Left colon (tissue), 2 donors: Measurements from ENCODE around the gene MMEL1. TPM values are rescaled to one million over a fixed set of nuclear protein-coding genes. Genes with fewer than 3 reads are reported as not detected.

Source experiments
- ATAC-seq: fragments of 200-7000 bp; cut with Tn5 transposase; one replicate; pipeline ENCODE4 v1.9.1; 2020; ENCODE audit warnings: mild to moderate bottlenecking, moderate library complexity
- DNase-seq, 2 donors: peaks; one replicate each; pipeline ENCODE4 v3.0.0-alpha.2; 2020
- intact Hi-C, 2 donors: fragments of 100-400 bp; cut with DNase I in 1 of 2; cut with micrococcal nuclease in 1 of 2; formaldehyde crosslinking; loops; one replicate each; pipeline versions ENCODE4 v1.11.2 to v1.14.0; 2022; cut with DNase I, micrococcal nuclease
- total RNA-seq, 2 donors: library from RNA; stranded (reverse); fragmentation: NEBNext Ultra II Directional; extraction: Animal tissue kit (Norgen Biotek cat#: 25700); gene quantifications; one replicate each; pipeline ENCODE4 v1.2.1, GENCODE V29; 2021
- donor health status: DM: no; HTN: no; CAD: no.
- donor health status: DM: yes; HTN: yes; CAD: no.

MMEL1 gene
- total RNA-seq, 2 donors from 2014 or later, result 7.8 to 11.5 TPM

DNA sequence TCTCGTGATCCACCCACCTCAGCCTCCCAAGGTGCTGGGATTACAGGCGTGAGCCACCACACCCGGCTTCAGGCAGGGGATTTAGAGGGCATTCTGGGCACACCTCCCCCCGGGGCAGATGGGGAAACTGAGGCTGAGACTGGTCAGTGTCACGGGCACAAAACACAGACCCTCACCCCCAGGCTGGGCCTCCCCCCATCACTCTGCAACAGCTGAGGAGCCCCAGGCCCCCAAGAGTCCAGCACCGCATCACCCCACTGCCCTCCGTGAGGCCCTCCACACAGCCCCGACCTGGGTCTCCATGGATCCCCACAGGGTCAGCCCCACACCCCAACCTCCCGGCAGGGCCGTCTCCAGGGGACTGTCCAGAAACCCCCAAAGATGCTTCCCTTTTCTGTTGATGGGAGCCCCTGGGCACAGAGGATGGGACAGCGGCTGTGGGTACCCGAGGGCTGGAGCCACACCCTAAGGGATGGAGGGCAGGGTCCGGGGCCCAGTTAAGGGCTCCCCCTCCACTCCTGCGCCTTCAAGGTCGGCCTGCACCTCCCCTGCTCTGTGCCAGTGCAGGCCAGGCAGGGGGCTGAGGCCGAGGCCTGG is 65.6 kb downstream of the MMEL1 start:
- ATAC-seq (no peak), DNase-seq (no peak)
- intact Hi-C loops, result no loop called here

DNA sequence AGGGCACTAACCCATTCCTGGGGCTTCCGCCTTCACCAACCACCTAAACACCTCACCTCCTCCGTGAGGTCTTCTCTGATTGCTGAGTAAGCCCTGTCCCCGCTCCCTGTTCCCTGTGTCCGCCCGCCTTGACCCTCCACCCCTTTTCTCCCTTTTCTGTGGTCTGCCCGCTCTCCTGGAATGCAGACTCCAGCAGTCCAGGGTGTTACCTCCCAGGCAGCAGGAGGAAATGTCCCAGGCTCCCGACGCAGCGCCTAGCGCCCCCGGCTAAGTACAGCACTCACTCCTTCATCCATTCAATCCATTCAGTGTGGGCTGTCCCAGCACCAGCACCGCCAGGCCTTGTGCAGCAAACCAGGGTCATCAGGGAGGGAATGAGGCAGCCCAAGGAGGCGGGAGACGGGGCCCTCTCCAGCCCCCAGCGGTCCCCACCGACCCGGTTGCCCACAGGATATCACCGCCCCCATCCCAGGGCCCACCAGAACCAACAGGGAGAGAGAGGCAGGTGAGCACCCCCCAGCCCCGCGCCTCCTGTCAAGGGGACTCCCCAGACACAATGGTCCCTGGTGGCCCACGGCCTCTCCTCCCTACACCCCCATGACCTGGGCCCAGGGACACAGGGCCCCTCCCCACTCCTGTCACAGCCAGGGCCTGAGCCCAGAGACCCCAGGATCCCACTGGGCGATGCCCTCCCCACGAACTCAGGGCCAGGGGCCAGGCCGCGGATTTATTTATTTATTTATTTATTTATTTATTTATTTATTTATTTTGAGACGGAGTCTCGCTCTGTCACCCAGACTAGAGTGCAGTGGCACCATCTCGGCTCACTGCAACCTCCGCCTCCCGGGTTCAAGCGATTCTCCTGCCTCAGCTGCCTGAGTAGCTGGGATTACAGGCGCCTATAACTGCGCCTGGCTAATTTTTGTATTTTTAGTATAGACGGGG is 66.4 kb downstream of the MMEL1 start:
- DNase-seq (no peak), ATAC-seq (peak; percentile 5)
- intact Hi-C loops, result no loop called here

DNA sequence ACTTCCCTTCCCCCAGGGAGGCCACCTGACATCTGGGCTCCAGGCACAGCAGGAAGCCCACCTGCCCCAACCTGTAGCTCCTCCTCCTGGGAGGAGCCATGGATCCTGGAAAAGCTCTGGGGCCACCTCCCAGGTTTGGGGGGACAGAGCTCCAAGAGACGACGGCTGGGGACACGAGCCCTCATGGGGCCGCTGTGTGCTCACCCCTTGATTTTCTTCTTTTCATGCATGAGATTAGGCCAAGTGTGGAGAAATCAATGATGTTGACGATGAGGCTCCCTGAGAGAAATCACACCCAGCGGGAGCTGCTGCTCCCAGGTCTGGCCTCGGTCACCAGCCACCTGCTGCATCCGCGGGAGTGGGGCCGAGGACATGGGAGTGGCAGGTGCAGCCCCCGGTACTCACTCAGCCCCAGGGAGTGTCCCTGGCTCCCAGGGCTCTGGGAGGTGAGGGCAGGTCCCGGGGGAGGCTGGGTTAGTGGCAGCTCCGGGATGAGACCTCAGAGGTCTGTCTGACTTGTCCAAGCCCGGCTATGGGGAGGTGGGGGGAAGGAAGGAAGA is 67.9 kb downstream of the MMEL1 start:
- peak; percentile 75 for ATAC-seq
- peak; percentile 66 to 73 for DNase-seq
- intact Hi-C loops, result no loop called here

DNA sequence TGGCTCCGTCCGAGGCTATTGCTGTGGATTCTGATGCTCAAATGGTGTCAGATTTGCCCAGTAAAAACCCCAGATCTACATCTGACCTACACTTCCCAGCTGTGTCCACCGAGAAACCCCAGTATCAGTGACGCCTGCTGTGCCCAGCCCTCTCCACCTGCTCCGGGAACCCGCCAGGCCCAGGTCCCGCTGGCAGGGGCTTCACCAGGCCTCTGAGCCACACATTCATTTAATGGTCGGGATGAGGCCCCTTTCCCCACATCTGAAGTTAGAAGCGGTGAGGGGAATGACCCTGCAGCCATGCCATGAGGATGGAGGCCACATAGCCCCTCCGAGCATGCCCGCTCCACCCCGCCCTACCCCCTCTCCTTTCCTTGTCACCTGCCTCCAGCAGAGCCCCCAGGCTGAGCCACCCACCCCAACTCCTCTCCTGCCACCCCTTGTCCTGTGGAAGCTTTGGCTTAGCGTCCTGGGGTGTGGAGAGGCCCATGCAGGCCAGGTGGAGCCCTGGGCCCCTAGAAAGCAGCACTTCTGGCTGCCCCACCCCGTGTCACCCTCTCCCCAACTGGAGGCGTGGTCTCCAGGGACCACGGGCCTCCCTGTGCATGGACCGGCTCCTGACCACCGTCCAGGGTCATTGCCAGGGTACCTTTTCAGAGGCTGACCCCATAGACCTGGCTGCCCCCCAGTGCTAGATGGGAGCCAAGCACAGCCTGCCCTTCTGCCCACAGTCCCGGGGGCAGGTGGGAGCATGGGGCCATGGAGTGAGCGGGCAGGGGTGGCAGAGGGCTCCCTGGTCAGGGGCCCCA is 68.6 kb downstream of the MMEL1 start:
- DNase-seq (no peak), ATAC-seq (peak; percentile 0)
- intact Hi-C loops, result no loop called here

DNA sequence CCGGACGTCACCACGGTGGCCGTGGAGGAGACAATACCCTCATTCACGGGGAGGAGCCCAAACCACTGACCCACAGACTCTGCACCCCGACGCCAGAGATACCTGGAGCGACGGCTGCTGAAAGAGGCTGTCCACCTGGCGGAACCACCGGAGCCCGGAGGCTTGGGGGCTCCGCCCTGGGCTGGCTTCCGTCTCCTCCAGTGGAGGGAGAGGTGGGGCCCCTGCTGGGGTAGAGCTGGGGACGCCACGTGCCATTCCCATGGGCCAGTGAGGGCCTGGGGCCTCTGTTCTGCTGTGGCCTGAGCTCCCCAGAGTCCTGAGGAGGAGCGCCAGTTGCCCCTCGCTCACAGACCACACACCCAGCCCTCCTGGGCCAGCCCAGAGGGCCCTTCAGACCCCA is 69.6 kb downstream of the MMEL1 start:
- ATAC-seq (no peak), DNase-seq (no peak)
- intact Hi-C loops, result no loop called here

DNA sequence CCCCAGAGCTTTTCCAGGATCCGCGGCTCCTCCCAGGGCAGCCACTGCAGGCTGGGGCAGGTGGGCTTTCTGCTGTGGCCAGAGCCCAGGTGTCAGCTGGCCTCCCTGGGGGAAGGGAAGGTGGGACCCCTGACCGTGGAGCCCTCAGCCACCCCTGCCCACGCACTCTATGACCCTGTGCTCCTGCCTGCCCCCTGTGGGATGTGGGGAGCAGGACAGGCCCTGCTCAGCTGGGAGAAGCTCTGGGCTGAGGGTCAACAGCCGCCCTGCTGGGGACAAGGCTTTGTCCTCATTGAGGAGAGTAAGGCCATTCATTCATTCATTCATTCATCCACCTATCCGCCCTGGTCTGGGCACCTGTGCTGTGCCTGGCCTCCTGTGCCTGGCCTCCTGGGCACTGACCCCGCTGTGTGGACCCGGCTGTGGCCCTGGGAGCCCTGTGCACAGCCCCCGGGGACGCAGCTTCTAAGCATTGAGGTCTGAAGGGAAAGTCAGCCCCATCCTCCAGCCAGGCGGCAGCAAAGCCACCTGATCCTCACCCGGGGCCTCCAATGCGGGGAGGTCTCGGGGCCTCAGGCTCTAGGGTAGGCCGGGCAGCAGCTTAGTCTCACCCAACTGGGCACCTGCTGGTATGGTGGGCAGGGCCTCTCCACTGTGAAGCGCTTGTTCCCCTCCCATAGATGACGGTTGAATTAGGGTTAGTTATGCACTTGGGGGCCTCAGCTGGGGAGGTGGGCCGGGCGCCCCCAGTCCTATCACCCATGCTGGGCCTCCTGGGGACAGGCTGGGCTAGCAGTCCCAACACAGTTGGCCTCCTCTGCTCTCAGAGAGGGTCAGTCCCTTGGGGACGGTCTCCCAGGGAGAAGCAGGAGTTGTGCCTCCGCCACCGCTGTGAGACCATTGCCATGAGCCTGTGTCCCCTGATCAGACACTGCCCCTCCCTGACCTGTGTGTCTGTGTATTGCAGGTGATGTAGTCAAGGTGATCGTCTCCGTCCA is 70.6 kb downstream of the MMEL1 start:
- no peak for ATAC-seq
- intact Hi-C loops, result no loop called here
- no peak for DNase-seq

DNA sequence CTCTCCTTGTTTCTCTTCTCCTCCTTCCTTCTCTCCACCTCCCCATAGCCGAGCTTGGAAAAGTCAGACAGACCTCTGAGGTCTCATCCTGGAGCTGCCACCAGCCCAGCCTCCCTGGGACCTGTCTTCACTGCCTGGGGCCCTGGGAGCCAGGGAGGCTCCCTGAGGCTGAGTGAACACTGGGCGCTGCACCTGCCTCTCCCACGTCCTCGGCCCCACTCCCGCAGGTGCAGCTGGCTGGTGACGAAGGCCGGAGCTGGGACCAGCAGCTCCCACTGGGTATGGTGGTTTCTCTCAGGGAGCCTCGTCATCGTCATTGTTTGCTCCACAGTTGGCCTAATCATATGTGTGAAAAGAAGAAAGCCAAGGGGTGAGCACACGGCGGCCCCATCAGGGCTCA is 71.4 kb downstream of the MMEL1 start:
- DNase-seq (no peak), ATAC-seq (no peak)
- intact Hi-C loops, result no loop called here

DNA sequence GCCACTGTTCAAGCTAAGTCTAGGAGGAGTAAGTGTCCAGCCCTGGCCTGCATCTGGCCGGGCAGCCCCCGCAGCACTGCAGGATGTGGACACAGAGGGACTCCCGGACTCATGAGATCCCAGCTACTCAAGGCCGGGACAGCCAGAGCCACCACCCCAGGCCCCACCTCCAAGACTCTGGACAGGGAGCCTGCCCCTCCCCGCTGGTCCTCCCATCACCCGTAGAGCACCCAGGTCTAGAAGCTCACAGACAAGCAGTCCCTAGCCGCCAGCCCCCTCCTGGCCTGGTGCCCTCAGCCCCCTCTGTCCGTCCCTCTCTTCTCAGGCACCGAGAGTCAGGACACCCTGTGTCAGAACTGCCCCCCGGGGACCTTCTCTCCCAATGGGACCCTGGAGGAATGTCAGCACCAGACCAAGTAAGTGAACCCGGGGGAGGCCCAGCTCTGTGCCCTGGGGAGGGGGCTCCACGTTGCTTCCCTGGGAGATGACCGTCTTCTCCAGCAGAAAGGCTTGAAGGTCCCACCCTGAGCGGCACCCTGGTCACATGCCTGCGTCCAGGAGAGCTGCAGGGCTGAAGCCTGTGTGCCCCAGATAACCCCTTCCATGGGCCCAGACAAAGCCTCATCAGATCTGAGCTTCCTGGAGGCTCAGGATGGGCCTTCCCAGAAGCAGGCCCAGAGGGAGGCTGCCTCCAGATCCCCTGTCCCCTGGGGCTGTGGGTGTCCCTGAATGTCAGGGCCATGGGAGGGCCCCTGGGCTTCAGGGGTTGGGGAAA is 72.3 kb downstream of the MMEL1 start:
- ATAC-seq, result no peak
- no peak for DNase-seq
- intact Hi-C loops, result no loop called here

DNA sequence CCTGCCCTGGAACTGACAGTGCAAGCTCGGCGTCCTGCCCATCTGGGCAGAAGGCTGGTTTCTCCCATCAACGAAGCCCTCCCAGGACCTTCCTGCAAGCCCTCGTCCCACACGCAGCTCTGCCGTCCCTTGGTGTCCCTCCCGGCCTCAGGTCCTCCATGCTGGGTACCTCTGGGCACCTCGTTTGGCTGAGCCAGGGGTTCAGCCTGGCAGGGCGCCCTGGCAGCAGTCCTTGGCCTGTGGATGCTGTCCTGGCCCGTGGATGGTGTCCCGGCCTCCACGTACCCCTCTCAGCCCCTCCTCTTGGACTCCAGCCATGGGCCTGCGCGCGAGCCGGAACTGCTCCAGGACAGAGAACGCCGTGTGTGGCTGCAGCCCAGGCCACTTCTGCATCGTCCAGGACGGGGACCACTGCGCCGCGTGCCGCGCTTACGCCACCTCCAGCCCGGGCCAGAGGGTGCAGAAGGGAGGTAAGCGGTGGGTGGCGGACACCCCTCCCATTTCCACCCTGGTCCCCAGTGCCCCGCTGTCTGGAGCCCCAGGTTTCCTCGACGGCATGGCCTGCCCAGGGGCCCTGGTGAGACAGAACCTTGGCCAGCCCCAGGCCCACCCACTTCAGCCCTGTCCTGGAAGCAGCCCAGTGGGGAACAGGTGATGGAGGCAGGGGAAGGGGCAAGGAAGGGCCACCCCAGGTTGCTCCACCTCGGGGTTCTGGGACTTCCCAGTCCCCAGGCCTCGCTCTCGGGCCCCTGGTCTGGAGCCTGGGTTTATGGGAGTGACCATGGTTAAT is 73.1 kb downstream of the MMEL1 start:
- ATAC-seq, result no peak
- intact Hi-C loops, result no loop called here
- DNase-seq, result no peak

DNA sequence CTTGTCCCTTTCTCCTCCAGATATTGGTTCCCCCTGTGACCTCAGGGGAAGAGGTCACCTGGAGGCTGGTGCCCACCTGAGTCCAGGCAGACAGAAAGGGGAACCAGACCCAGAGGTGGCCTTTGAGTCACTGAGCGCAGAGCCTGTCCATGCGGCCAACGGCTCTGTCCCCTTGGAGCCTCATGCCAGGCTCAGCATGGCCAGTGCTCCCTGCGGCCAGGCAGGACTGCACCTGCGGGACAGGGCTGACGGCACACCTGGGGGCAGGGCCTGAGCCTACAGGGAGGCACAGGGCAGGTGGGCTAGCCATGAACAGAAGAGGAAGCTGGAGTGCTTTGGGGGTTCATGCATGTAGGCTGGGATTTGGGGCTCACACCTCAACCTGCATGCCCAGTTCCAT is 74.0 kb downstream of the MMEL1 start:
- ATAC-seq (no peak), DNase-seq (no peak)
- intact Hi-C loops, result no loop called here

DNA sequence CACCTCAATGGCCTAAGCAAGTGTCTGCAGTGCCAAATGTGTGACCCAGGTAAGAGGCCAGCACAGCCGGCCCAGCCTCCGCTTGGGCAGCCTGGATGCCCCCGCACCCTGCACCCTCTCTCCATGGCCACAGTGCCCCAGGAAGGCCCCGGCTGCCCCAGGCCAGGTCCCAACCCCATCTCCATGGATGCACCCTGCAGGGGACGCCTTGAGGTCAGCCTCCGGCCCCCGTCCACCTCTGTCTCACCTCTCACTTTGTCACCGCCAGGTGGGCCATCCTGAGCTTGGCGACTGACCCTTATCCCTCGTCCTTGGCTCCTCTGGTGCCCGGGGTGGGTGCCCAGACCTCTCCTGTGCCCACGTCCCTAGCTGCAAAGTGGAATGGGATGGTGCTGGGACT is 74.4 kb downstream of the MMEL1 start:
- ATAC-seq (no peak), DNase-seq (no peak)
- intact Hi-C loops, result no loop called here

DNA sequence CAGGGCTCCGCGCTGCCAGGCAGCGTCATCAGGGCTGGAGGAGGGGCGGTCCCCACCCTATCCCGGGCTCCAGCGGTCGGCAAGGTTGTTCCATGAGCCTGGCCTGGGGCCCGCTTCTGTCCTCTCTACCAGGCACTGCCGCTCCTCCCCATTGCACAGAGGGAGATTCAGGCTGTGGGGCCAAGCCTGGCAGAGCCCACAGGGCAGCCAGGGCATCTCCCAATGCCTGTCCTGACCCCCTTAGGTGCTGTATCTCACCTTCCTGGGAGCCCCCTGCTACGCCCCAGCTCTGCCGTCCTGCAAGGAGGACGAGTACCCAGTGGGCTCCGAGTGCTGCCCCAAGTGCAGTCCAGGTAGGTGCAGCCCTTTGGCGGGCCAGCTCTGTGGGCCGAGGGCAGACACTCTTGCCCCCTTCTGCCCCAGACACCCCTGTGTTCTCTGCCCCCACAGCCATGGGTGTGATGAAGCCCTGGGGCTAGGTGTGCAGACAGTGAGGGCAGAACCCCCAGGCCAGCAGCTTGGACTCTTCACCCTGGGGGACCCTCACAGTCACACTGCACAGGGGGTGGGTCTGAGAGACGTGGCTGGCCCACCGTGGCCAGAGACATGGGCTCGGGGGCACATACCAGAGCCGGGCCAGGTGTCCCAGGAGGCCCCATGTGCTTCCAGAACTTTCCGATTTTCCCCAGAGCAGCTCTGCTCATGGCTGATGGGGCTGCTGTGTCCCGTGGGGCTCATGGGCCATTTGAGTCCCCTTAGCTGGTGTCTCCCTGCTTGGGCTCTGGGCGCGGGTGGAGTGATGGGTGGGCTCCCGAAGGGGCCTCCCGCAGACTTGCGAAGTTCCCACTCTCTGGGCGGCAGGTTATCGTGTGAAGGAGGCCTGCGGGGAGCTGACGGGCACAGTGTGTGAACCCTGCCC is 75.1 kb downstream of the MMEL1 start:
- peak; percentile 78 to 86 for DNase-seq
- ATAC-seq, result peak; percentile 59
- intact Hi-C loops, result no loop called here

DNA sequence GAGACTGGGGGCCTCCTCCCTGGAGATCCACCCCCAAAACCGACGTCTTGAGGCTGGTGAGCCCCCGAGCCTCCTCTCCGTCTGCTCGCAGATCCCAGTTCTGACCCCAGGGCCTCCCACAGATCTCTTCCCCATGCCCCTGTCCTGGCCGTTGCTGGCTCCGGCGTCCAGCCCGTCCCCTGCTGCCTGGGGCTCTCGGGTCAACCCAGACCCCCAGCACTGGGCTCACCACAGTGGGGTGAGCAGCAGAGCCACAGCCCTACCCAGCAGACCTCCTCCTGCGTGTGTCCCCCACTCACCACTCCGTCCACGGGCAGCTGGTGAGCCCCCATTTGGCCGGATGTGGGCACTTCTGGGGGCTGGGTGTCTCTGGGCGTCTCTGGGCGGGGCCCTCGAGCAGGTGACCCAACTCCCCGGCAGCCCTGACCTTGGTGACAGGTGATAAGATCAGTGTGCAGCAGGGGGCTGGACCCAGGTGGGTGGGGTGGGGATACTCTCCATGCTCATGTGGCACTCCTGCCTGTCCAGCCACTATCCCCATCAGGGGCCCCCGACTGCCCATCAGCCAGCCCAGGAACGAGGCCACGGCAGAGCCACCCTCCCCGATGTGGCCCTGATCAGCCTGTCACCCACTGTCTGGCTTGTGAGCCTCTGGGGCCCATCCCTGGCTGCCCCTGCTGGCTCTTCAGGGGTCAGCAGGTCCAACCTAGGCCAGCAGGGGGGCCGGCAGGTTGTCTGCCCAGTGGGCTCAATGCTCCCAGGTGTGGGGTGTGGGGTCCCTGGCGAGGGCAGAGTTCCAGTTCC is 75.9 kb downstream of the MMEL1 start:
- peak; percentile 66 for ATAC-seq
- intact Hi-C loops, result no loop called here
- DNase-seq, result peak; percentile 82 to 84

DNA sequence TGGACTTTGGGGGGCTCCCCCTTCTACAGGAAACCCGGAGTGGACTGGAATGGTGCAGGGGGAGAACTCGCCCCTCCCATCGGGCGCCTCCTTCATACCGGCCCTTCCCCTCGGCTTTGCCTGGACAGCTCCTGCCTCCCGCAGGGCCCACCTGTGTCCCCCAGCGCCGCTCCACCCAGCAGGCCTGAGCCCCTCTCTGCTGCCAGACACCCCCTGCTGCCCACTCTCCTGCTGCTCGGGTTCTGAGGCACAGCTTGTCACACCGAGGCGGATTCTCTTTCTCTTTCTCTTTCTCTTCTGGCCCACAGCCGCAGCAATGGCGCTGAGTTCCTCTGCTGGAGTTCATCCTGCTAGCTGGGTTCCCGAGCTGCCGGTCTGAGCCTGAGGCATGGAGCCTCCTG is 76.5 kb downstream of the MMEL1 start, which contains the start of gene TNFRSF14:
Gene TNFRSF14, plus strand, starts transcription at position 95 of the 401 bp plus-strand sequence. Its CDS starts 294 bp downstream, at position 389.
- DNase-seq, result peak; percentile 65 to 75
- intact Hi-C loops, result no loop called here
- ATAC-seq, result peak; percentile 49
